SW480 (cell line): ENCODE results near the gene ARHGEF33.

Source experiments
- DNase-seq: peaks from one replicate; pipeline ENCODE4 v3.0.0-alpha.2; 2016; ENCODE audit warnings: low spot score

The ARHGEF33 gene

GRCh38 chr2:38889575-38889974 is at the start of gene ARHGEF33:
Gene ARHGEF33, plus strand, starts transcription at chr2:38889875. Its CDS starts 29,573 bp downstream, at chr2:38919448.
- no peak for DNase-seq

- DNase-seq = no peak
Observed at GRCh38 chr2:38850045-38850444, 39.6 kb upstream of the ARHGEF33 start.

- DNase-seq = no peak
Observed at GRCh38 chr2:38856165-38856564, 33.5 kb upstream of the ARHGEF33 start.

- DNase-seq = no peak
Observed at GRCh38 chr2:38862476-38862875, 27.2 kb upstream of the ARHGEF33 start.

GRCh38 chr2:38863061-38863695 is 26.5 kb upstream of the ARHGEF33 start:
- no peak for DNase-seq

- DNase-seq = no peak
Observed at GRCh38 chr2:38866773-38867443, 22.8 kb upstream of the ARHGEF33 start.

- DNase-seq = no peak
Observed at GRCh38 chr2:38871432-38871831, 18.2 kb upstream of the ARHGEF33 start.

GRCh38 chr2:38873763-38874162 is 15.9 kb upstream of the ARHGEF33 start:
- DNase-seq = no peak

GRCh38 chr2:38875227-38875575 is 14.5 kb upstream of the ARHGEF33 start:
- DNase-seq = peak; percentile 21

- peak; percentile 91 for DNase-seq
Observed at GRCh38 chr2:38875576-38876367, 13.9 kb upstream of the ARHGEF33 start, which contains the start of the genes DHX57 and MORN2. Gene DHX57, minus strand, starts transcription at chr2:38875934. Its CDS starts 7,529 bp downstream, at chr2:38868405. Gene MORN2, plus strand, starts transcription at chr2:38875976.

- DNase-seq = peak; percentile 6
Observed at GRCh38 chr2:38876407-38876806, 13.3 kb upstream of the ARHGEF33 start.

- no peak for DNase-seq
Observed at GRCh38 chr2:38886063-38886462, 3.6 kb upstream of the ARHGEF33 start.

- no peak for DNase-seq
Observed at GRCh38 chr2:38887347-38887746, 2.3 kb upstream of the ARHGEF33 start.

GRCh38 chr2:38887902-38888554 is 1.6 kb upstream of the ARHGEF33 start:
- DNase-seq = no peak

- no peak for DNase-seq
Observed at GRCh38 chr2:38889045-38889444, 630 bp upstream of the ARHGEF33 start.

GRCh38 chr2:38892819-38893218 is 3.1 kb downstream of the ARHGEF33 start:
- peak; percentile 16 for DNase-seq

- DNase-seq = no peak
Observed at GRCh38 chr2:38898256-38898655, 8.6 kb downstream of the ARHGEF33 start.

GRCh38 chr2:38900726-38901125 is 11.1 kb downstream of the ARHGEF33 start:
- DNase-seq = no peak

- no peak for DNase-seq
Observed at GRCh38 chr2:38905251-38905650, 15.6 kb downstream of the ARHGEF33 start.

GRCh38 chr2:38907242-38907641 is 17.6 kb downstream of the ARHGEF33 start:
- DNase-seq = no peak

- DNase-seq = no peak
Observed at GRCh38 chr2:38907743-38908562, 18.3 kb downstream of the ARHGEF33 start.
